Esophagus muscularis mucosa (tissue), 4 donors: ENCODE data around the gene JPH2.

Experiments used
- CTCF ChIP-seq, 3 experiments: fragments of 200-600 bp in 2 of 3; fragments of 450-650 bp in 1 of 3; sonication (generic) in 2 of 3; IDR thresholded peaks; one replicate each; pipeline ENCODE4 v1.5.1; 2017 to 2019; ENCODE audit warnings: antibody characterized with exemption in 3 of 3, mild to moderate bottlenecking in 2 of 3, moderate library complexity in 1 of 3
- EP300 ChIP-seq: sonication (generic); formaldehyde crosslinking; IDR thresholded peaks from one replicate; pipeline ENCODE4 v1.6.1; 2017; ENCODE audit warnings: antibody characterized with exemption
- POLR2AphosphoS5 ChIP-seq, 2 donors: sonication (generic); formaldehyde crosslinking; IDR thresholded peaks; one replicate each; pipeline ENCODE4 v1.6.1; 2017; ENCODE audit warnings: antibody characterized with exemption in 2 of 2

DNA sequence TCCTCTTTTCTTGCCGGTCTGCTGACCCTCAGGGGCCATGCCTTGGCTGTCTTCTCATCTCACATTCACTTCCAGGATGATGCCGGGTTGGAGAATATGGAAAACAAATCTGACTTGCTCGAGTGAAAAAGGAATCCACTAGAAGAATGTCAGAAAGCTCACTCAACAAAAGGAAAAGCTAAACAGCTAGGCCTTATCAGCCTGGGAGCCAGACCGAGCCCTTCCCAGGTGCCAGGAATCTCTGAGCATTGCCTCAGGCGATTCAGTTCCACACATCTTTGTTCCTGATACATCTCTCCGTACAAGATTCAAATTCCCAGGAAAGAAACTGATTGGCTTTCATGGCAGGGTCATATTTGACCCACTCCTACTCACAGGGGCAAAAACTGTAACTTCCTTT, 32.8 kb upstream of the JPH2 start:
- TF ChIP-seq CTCF (IDR thresholded peaks at IDR 0.05) (no peak), EP300 (no peak), POLR2AphosphoS5 (IDR thresholded peaks at IDR 0.05) (no peak)
